GM12872 (cell line): ENCODE data around the gene RBPJL.

Experiments
- CTCF ChIP-seq: IDR thresholded peaks from 3 replicates; pipeline ENCODE4 v1.5.1; 2011; ENCODE audit warnings: low read depth, mild to moderate bottlenecking, low read length, moderate library complexity; ENCODE audit not compliant: insufficient read depth

RBPJL gene

GRCh38 chr20:45288376-45288775, 18.3 kb upstream of the RBPJL start:
- no peak for TF ChIP-seq CTCF

GRCh38 chr20:45288860-45289259, 17.8 kb upstream of the RBPJL start:
- TF ChIP-seq CTCF, result no peak

- no peak for TF ChIP-seq CTCF
These were observed 16.5 kb upstream of the RBPJL start for GRCh38 chr20:45289942-45290676.

- TF ChIP-seq CTCF, result peak; percentile 93
These were observed 15.8 kb upstream of the RBPJL start for GRCh38 chr20:45290677-45291355.

GRCh38 chr20:45291526-45291925, 15.1 kb upstream of the RBPJL start:
- TF ChIP-seq CTCF, result no peak

GRCh38 chr20:45292343-45292742, 14.3 kb upstream of the RBPJL start:
- no peak for TF ChIP-seq CTCF

- peak; percentile 94 for TF ChIP-seq CTCF
These were observed 13.3 kb upstream of the RBPJL start for GRCh38 chr20:45293041-45294002.
